Ovary (tissue), 3 donors: ENCODE measurements around the gene HOXC4.

Experiments used
- POLR2A ChIP-seq: fragments of 450-650 bp; IDR thresholded peaks from one replicate; pipeline ENCODE4 v1.6.1; 2017; ENCODE audit warnings: antibody characterized with exemption, mild to moderate bottlenecking, moderate library complexity
- TF ChIP-seq, protein P1 (sequence below), 3 donors: fragments of 450-650 bp in 2 of 3; fragments of 200-600 bp in 1 of 3; IDR thresholded peaks; one replicate each; pipeline versions ENCODE4 v1.5.1 to v1.8.0; 2016 to 2022; ENCODE audit warnings: antibody characterized with exemption in 3 of 3, mild to moderate bottlenecking in 1 of 3
- donor health status: DM: no; HTN: no; CAD: no.

- TF ChIP-seq, protein P1, sequence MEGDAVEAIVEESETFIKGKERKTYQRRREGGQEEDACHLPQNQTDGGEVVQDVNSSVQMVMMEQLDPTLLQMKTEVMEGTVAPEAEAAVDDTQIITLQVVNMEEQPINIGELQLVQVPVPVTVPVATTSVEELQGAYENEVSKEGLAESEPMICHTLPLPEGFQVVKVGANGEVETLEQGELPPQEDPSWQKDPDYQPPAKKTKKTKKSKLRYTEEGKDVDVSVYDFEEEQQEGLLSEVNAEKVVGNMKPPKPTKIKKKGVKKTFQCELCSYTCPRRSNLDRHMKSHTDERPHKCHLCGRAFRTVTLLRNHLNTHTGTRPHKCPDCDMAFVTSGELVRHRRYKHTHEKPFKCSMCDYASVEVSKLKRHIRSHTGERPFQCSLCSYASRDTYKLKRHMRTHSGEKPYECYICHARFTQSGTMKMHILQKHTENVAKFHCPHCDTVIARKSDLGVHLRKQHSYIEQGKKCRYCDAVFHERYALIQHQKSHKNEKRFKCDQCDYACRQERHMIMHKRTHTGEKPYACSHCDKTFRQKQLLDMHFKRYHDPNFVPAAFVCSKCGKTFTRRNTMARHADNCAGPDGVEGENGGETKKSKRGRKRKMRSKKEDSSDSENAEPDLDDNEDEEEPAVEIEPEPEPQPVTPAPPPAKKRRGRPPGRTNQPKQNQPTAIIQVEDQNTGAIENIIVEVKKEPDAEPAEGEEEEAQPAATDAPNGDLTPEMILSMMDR (IDR thresholded peaks at IDR 0.05), result no peak
- no peak for TF ChIP-seq POLR2A
Observed at GRCh38 chr12:54019091-54019811, 34.4 kb upstream of the HOXC4 start.
